GM19438 (cell line): Measurements from ENCODE around the gene KIAA1614.

Source experiments
- ATAC-seq: cut with Tn5 transposase; IDR thresholded peaks from one replicate; pipeline ENCODE4 v1.9.1; 2021; ENCODE audit warnings: low read depth; ENCODE audit not compliant: unreplicated experiment

KIAA1614 gene

GRCh38 chr1:180940445-180940844 is 27.7 kb downstream of the KIAA1614 start:
- no peak for ATAC-seq

- no peak for ATAC-seq
Observed at GRCh38 chr1:180941518-180942275, 29.0 kb downstream of the KIAA1614 start.

GRCh38 chr1:180945151-180945550 is 32.5 kb downstream of the KIAA1614 start:
- no peak for ATAC-seq

GRCh38 chr1:180945551-180945950 is 32.9 kb downstream of the KIAA1614 start:
- no peak for ATAC-seq

DNA sequence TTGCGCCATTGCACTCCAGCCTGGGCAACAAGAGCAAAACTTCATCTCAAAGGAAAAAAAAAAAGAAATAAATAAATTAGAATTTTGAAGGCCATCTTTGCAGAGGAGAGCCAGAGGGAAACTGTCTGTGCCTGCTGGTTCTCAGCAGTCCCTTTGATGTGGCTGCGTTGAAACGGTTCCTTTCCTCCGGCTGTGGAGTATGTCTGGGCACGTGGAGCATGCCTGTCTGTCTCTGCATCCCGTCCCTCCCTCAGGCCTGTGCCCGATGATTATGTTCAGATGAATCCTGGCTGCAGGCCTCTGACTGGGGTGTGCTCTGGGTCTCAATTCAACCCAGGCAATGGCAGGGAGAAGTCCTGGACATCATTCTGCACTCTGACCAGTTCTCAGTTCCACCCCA is 33.4 kb downstream of the KIAA1614 start:
- no peak for ATAC-seq

DNA sequence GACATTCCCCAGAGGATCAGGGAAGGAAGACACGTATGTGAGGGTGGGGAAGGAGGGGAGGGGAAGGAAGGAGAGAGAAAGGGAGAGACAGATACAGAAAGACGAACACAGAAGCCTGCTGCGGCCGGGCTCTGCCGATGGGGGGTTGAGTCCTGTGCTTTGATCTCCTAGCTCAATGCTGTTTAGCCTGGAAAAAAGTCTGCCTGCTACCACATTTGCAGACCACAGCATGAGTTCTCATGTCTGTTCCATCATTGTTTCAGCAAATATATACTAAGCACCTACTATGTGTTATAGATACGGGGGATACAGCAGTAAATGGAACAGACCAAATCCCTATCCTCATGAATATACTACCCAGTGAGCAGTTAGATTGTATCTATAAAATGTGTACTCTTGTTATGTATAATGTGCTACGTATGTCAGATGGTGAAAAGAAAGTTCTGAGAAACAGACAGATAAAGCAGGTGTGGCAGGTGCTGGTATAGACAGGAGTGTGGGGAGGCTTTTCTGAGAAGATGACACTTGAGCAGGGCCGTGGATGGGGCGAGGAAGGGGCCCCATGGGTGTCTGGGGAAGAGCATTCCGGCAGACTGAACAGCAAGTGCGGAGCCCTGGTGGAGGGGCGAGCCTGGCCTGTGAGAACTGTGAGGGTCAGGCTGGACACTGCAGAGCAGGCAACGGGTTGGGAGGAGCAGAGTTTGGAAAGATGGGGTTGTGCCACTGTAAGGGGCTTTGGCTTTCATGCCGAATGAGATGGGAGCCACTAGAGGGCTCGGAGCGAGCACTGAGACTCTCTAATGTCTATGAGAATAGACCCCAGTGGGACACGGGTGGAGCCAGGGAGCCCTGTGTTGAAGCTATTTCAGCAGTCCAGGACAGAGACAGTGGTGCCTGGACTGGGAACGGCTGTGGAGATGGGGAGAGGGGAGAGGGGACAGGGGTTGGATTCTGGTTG is 34.1 kb downstream of the KIAA1614 start:
- no peak for ATAC-seq

GRCh38 chr1:180947499-180947885 is 34.8 kb downstream of the KIAA1614 start:
- ATAC-seq = no peak

- ATAC-seq = no peak
Observed at GRCh38 chr1:180947901-180948640, 35.4 kb downstream of the KIAA1614 start.

GRCh38 chr1:180948641-180949615 is 36.2 kb downstream of the KIAA1614 start:
- ATAC-seq = no peak

- ATAC-seq = no peak
Observed at GRCh38 chr1:180949616-180950000, 36.9 kb downstream of the KIAA1614 start.

DNA sequence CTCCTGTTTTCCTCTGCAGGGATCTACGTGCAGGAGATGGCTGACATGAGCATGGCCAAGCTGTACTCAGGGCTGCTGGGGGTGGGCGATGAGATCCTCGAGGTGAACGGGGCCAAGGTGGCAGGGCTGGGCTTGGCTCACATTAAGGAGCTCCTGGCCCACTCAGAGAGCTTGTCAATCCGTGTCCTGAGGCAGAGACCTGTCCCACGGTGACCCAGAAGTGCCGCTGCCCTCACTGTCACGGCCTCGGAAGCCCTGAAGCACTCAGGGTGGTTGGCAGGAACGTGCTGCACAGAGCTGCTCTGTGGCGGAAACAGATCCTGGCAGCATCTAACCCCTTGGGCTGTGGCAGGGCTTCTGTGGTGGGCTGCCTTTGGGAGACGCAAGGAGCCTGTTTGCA is 37.6 kb downstream of the KIAA1614 start:
- ATAC-seq = no peak

- no peak for ATAC-seq
Observed at GRCh38 chr1:180951186-180951745, 38.6 kb downstream of the KIAA1614 start.

- ATAC-seq = no peak
Observed at GRCh38 chr1:180951836-180952656, 39.3 kb downstream of the KIAA1614 start.

- ATAC-seq = no peak
Observed at GRCh38 chr1:180952657-180953013, 39.9 kb downstream of the KIAA1614 start.

- peak; percentile 14 for ATAC-seq
Observed at GRCh38 chr1:180953291-180954004, 40.8 kb downstream of the KIAA1614 start.

DNA sequence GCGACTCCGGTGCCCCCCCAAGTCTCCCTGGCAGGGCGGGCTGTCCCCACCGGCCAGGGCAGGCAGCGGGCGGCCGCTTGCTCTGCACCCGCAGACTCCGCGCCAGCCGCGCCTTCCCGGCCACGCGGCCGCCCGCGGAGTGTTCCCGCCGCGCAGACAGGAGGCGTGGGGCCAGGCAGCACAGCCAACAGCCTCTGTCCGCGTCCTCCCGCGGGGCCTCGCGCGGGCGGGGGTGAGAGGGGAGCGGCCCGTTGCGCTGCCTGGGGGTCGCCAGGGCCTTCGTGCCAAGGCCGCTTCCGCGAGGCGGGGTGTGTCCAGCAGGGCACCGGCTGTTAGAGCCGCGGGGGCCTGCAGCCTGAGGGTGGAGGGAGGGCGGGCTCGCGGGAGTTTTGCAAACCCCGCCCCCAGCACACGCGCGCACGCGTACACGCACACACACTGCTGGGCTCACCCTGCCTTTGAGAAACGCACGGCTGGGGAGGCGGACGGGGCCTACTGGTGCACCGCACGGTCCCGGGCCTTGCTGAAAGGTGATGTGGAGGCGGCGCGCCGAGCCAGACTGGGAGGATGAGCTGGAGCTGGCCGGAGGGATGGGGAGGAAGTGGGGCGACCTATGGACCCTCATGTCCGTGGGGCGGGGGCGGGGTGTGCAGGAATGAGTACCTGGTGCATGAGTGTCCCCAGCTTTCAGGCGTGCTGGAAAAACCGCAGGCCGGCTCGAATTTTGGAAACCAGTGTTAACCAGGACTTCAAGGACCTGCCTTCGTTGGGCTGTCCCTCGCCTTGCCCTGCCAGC is 41.5 kb downstream of the KIAA1614 start:
- ATAC-seq = peak; percentile 70

DNA sequence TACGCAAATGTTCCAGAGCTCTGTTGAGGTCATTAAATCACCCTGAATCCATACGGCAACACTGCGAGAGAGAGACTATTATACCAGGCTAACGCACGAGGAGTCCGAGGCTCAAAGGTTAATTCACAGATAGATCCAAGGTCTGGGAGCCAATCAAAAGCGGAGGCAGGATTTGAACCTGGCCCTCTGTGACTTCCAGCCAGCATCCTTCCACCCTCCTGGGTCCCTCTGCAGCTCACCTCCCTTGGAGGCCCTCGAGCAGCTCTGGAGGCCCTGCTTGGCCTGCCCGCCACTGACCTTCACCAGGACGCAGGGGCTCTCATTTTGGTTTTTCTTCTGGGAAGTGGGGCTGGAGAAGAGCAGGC is 42.1 kb downstream of the KIAA1614 start:
- no peak for ATAC-seq
